CD4-positive, alpha-beta T cell (primary cell): ENCODE measurements around the gene LRFN4. TPM values are rescaled to one million over a fixed set of nuclear protein-coding genes. Genes with fewer than 3 reads are reported as not detected.

Experiments used
- ATAC-seq: fragments of 200-7000 bp; cut with Tn5 transposase; one replicate; pipeline ENCODE4 v1.10.0; 2022; ENCODE audit warnings: mild to moderate bottlenecking; ENCODE audit not compliant: poor library complexity
- CTCF ChIA-PET: fragments of 350-600 bp; sonication (Branson Sonifier 250); formaldehyde crosslinking; loops from one replicate; lab custom pipeline; 2021; ENCODE audit warnings: antibody characterized with exemption, inconsistent platforms; lab: Charles Lee
- POLR2A ChIA-PET: fragments of 350-600 bp; sonication (Branson Sonifier 250); formaldehyde crosslinking; loops from one replicate; lab custom pipeline; 2021; ENCODE audit warnings: antibody characterized with exemption, inconsistent platforms; lab: Charles Lee
- DNase-seq, 14 experiments: peaks; one replicate each; pipeline ENCODE4 v3.0.0-alpha.2; 2013 to 2020; ENCODE audit warnings: mixed read lengths in 2 of 14
- H3K27ac ChIP-seq, 2 donors: one replicate each; pipeline versions ENCODE4 v1.5.1 to v1.7.0; 2013; ENCODE audit warnings: low read length in 2 of 2, low read depth in 1 of 2, mild to moderate bottlenecking in 1 of 2
- H3K27me3 ChIP-seq, 2 experiments: 1 replicate in 1 of 2; 2 replicates in 1 of 2; pipeline versions ENCODE4 v1.6.1 to v1.7.0; 2013; ENCODE audit warnings: low read length in 2 of 2, control low read depth in 1 of 2, mild to moderate bottlenecking in 1 of 2, moderate library complexity in 1 of 2; ENCODE audit not compliant: insufficient read depth in 2 of 2, control insufficient read depth in 1 of 2
- H3K36me3 ChIP-seq: one replicate; pipeline ENCODE4 v1.6.1; 2013; ENCODE audit warnings: low read length, control low read depth; ENCODE audit not compliant: insufficient read depth
- H3K4me1 ChIP-seq: one replicate; pipeline ENCODE4 v1.6.1; 2013; ENCODE audit warnings: low read length, control low read depth; ENCODE audit not compliant: insufficient read depth
- H3K4me3 ChIP-seq: one replicate; pipeline ENCODE4 v1.5.1; 2013; ENCODE audit warnings: mild to moderate bottlenecking, low read length, moderate library complexity
- H3K9me3 ChIP-seq, 2 experiments: 1 replicate in 1 of 2; 2 replicates in 1 of 2; pipeline versions ENCODE4 v1.6.1 to v1.7.0; 2013; ENCODE audit warnings: low read length in 2 of 2, mild to moderate bottlenecking in 2 of 2, control low read depth in 1 of 2, moderate library complexity in 1 of 2; ENCODE audit not compliant: control insufficient read depth in 1 of 2, insufficient read depth in 1 of 2
- H3K27ac Mint-ChIP-seq: one replicate; pipeline ENCODE4 v1.8.0; 2020; ENCODE audit warnings: mixed read lengths
- H3K27me3 Mint-ChIP-seq: one replicate; pipeline ENCODE4 v1.8.0; 2021; ENCODE audit warnings: mixed read lengths
- H3K36me3 Mint-ChIP-seq: one replicate; pipeline ENCODE4 v1.8.0; 2021; ENCODE audit warnings: low read depth, mixed read lengths
- H3K4me1 Mint-ChIP-seq: one replicate; pipeline ENCODE4 v1.8.0; 2021; ENCODE audit warnings: low read depth, mixed read lengths
- H3K4me3 Mint-ChIP-seq: one replicate; pipeline ENCODE4 v1.8.0; 2020; ENCODE audit warnings: mild to moderate bottlenecking, mixed read lengths
- H3K9me3 Mint-ChIP-seq: one replicate; pipeline ENCODE4 v1.8.0; 2020; ENCODE audit warnings: mixed read lengths
- intact Hi-C, 2 experiments: fragments of 100-400 bp; cut with DNase I in 1 of 2; cut with micrococcal nuclease in 1 of 2; formaldehyde crosslinking; loops; one replicate each; pipeline versions ENCODE4 v1.15.1 to v1.9.0; 2023 to 2025; cut with DNase I, micrococcal nuclease
- total RNA-seq, 174 experiments: library from RNA in 2 of 174; stranded (reverse) in 2 of 174; gene quantifications; one replicate each; pipeline ENCODE4 v1.2.3 and lab custom pipeline; 2021 to 2026
- TF ChIP-seq, protein P1 (sequence below): fragments of 200-600 bp; IDR thresholded peaks from one replicate; pipeline ENCODE4 v1.8.0; 2022; ENCODE audit warnings: antibody characterized with exemption, mild to moderate bottlenecking

LRFN4 gene
- total RNA-seq, 2 experiments from 2014 or later, result 1.6 to 2.5 TPM

DNA sequence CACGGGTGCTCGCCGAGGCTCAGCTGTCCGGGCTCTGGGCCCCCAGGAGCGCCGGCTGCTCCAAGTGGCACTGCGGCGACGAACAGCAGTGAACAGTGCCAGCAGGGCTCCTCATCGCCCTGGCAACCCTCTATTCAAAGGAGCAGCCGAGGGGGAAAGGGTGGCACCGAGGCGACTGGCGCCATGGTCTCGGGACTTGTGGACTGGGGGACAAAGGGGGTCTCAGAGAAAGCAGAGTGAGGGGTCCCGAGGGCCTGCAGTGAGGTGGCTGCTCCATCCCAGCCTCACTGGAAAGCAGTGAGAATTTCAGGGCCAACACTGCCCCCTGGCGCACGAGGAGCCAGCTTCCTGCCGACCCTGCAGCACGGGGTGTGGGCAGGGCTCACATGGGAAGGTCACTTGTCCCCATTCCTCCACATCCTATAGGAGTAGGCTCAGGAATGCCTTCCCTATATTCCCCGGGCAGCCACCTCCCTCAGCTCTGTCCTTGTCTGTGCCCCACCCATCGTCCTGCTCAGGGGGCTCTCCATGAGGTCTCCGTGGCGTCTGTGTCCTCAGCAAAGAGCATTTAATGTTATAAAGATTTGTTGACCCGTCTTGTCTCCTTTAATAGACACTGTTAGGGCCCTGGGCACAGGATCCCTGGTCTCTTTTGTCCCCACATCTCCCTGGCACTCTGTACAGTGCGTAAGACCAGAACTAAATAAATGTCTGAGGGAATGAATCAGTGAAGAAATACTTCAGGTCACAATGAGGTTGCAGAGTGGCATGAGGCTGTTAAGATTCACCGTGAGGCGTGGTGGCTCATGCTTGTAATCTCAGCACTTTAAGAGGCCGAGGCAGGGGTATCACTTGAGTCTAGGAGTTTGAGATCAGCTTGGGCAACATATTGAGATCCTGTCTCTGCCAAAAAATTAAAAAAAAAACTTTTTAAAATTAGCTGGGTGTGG is 26.4 kb downstream of the LRFN4 start:
- Histone ChIP-seq H3K4me3 (no peak overlapping the region), H3K4me1 (peaks cover 13% of the 10 kb centered on the region), H3K27ac (no peak overlapping the region), H3K9me3 (no peaks in the 10 kb centered on the region), H3K36me3 (no peaks in the 10 kb centered on the region), H3K27me3 (no peaks in the 10 kb centered on the region)
- Mint-ChIP-seq H3K4me3 (no peak overlapping the region), H3K36me3 (no peaks in the 10 kb centered on the region), H3K9me3 (no peaks in the 10 kb centered on the region), H3K4me1 (peaks cover 14% of the 10 kb centered on the region), H3K27me3 (no peaks in the 10 kb centered on the region), H3K27ac (no peak overlapping the region)
- DNase-seq (peak in 13 of 14 experiments; percentile 38 to 71 (median 54)), ATAC-seq (peak; percentile 54)
- intact Hi-C loops, result loop anchor here (1.0 kb wide), 1 partner anchor 189 kb away; no protein-coding TSS in a partner anchor
- POLR2A ChIA-PET, result no interaction called here
- CTCF ChIA-PET, result interaction anchor here (0.6 to 1.6 kb wide), 2 partner anchors 188 to 683 kb away, joined by 3 to 4 read pairs; no protein-coding TSS in a partner anchor
- TF ChIP-seq, protein P1, sequence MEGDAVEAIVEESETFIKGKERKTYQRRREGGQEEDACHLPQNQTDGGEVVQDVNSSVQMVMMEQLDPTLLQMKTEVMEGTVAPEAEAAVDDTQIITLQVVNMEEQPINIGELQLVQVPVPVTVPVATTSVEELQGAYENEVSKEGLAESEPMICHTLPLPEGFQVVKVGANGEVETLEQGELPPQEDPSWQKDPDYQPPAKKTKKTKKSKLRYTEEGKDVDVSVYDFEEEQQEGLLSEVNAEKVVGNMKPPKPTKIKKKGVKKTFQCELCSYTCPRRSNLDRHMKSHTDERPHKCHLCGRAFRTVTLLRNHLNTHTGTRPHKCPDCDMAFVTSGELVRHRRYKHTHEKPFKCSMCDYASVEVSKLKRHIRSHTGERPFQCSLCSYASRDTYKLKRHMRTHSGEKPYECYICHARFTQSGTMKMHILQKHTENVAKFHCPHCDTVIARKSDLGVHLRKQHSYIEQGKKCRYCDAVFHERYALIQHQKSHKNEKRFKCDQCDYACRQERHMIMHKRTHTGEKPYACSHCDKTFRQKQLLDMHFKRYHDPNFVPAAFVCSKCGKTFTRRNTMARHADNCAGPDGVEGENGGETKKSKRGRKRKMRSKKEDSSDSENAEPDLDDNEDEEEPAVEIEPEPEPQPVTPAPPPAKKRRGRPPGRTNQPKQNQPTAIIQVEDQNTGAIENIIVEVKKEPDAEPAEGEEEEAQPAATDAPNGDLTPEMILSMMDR, result peak; percentile 65

GRCh38 chr11:66884443-66884842 is 27.6 kb downstream of the LRFN4 start:
- ChIA-PET POLR2A (no interaction called here), CTCF (interaction anchor here (0.6 to 1.6 kb wide), 2 partner anchors 189 to 681 kb away, joined by 3 to 4 read pairs; no protein-coding TSS in a partner anchor)
- no peaks in the 10 kb centered on the region for H3K27me3 ChIP-seq
- no peaks in the 10 kb centered on the region for H3K9me3 ChIP-seq
- no peaks in the 10 kb centered on the region for H3K36me3 Mint-ChIP-seq
- no peaks in the 10 kb centered on the region for H3K9me3 Mint-ChIP-seq
- intact Hi-C loops, result no loop called here
- H3K4me3 Mint-ChIP-seq, result no peak overlapping the region
- H3K4me1 Mint-ChIP-seq, result peaks cover 14% of the 10 kb centered on the region
- DNase-seq, result no peak
- no peaks in the 10 kb centered on the region for H3K36me3 ChIP-seq
- no peak overlapping the region for H3K27ac ChIP-seq
- peaks cover 13% of the 10 kb centered on the region for H3K4me1 ChIP-seq
- no peak overlapping the region for H3K27ac Mint-ChIP-seq
- no peak for ATAC-seq
- H3K27me3 Mint-ChIP-seq, result no peaks in the 10 kb centered on the region
- no peak overlapping the region for H3K4me3 ChIP-seq
- TF ChIP-seq, protein P1, result no peak

- Histone ChIP-seq H3K4me3 (no peak overlapping the region), H3K9me3 (no peaks in the 10 kb centered on the region), H3K4me1 (peaks cover 8% of the 10 kb centered on the region), H3K27me3 (no peaks in the 10 kb centered on the region), H3K27ac (no peak overlapping the region), H3K36me3 (no peaks in the 10 kb centered on the region)
- no peak overlapping the region for H3K27ac Mint-ChIP-seq
- ChIA-PET CTCF (no interaction called here), POLR2A (no interaction called here)
- intact Hi-C loops, result no loop called here
- no peaks in the 10 kb centered on the region for H3K36me3 Mint-ChIP-seq
- ATAC-seq (no peak), DNase-seq (no peak)
- H3K9me3 Mint-ChIP-seq, result no peaks in the 10 kb centered on the region
- TF ChIP-seq, protein P1, result no peak
- peaks cover 10% of the 10 kb centered on the region for H3K4me1 Mint-ChIP-seq
- no peaks in the 10 kb centered on the region for H3K27me3 Mint-ChIP-seq
- no peak overlapping the region for H3K4me3 Mint-ChIP-seq
Measured at GRCh38 chr11:66885469-66885868, 28.6 kb downstream of the LRFN4 start.
